GM21423 (cell line): ENCODE results near the gene TNS2.

Experiments used
- ATAC-seq: cut with Tn5 transposase; IDR thresholded peaks from one replicate; pipeline ENCODE4 v1.9.1; 2021; ENCODE audit warnings: mild to moderate bottlenecking, moderate library complexity; ENCODE audit not compliant: unreplicated experiment

The TNS2 gene

GRCh38 chr12:53055471-53056266 lies 5.8 kb downstream of the TNS2 start:
- ATAC-seq = no peak

GRCh38 chr12:53056296-53056695 lies 6.4 kb downstream of the TNS2 start:
- ATAC-seq = no peak

- ATAC-seq = no peak
These were observed 7.0 kb downstream of the TNS2 start for GRCh38 chr12:53056901-53057300.

GRCh38 chr12:53057816-53058500 lies 8.1 kb downstream of the TNS2 start:
- ATAC-seq = no peak

- no peak for ATAC-seq
These were observed 9.0 kb downstream of the TNS2 start for GRCh38 chr12:53058674-53059433.

GRCh38 chr12:53059434-53060063 lies 9.7 kb downstream of the TNS2 start:
- ATAC-seq = no peak

- ATAC-seq = no peak
These were observed 10.3 kb downstream of the TNS2 start for GRCh38 chr12:53060064-53060720.

GRCh38 chr12:53060721-53061276 lies 10.9 kb downstream of the TNS2 start:
- no peak for ATAC-seq

GRCh38 chr12:53061404-53062010 lies 11.6 kb downstream of the TNS2 start:
- no peak for ATAC-seq

- no peak for ATAC-seq
These were observed 12.4 kb downstream of the TNS2 start for GRCh38 chr12:53062011-53062961.

- no peak for ATAC-seq
These were observed 13.3 kb downstream of the TNS2 start for GRCh38 chr12:53062977-53063707.

GRCh38 chr12:53063708-53064612 lies 14.1 kb downstream of the TNS2 start:
- no peak for ATAC-seq

GRCh38 chr12:53064613-53065436 lies 15.0 kb downstream of the TNS2 start:
- ATAC-seq = no peak

GRCh38 chr12:53065470-53065869 lies 15.6 kb downstream of the TNS2 start:
- ATAC-seq = no peak

- ATAC-seq = no peak
These were observed 16.4 kb downstream of the TNS2 start for GRCh38 chr12:53065975-53066931.
